A549 (cell line): ENCODE data around the gene ASB2.

Experiments used
- BHLHE40 ChIP-seq: IDR thresholded peaks from 2 replicates; pipeline ENCODE4 v1.6.1; 2012; ENCODE audit warnings: low read depth, low read length, inconsistent platforms
- CEBPB ChIP-seq, 2 experiments: fragments of >200 bp in 1 of 2; sonication (Bioruptor Twin) in 1 of 2; formaldehyde crosslinking in 1 of 2; IDR thresholded peaks; 2 replicates each; pipeline ENCODE4 v1.6.1; 2012 to 2016
- CTCF ChIP-seq: fragments of >200 bp; sonication (Bioruptor Twin); formaldehyde crosslinking; IDR thresholded peaks from 3 replicates; pipeline ENCODE4 v1.5.1; 2016
- EP300 ChIP-seq, 2 experiments: fragments of >200 bp; sonication (Bioruptor Twin); formaldehyde crosslinking; IDR thresholded peaks; 2 replicates in 1 of 2; 3 replicates in 1 of 2; pipeline ENCODE4 v1.6.1; 2016 to 2017
- ESRRA ChIP-seq: fragments of 150-350 bp; IDR thresholded peaks from 2 replicates; pipeline ENCODE4 v1.6.1; 2014; ENCODE audit warnings: mild to moderate bottlenecking, low read length, borderline replicate concordance
- GATA3 ChIP-seq: IDR thresholded peaks from 2 replicates; pipeline ENCODE4 v1.6.1; 2012; ENCODE audit warnings: borderline replicate concordance
- HOXA7 ChIP-seq: fragments of 250-450 bp; sonication (Bioruptor Pico); IDR thresholded peaks from 2 replicates; pipeline ENCODE4 v1.5.0; 2020; ENCODE audit warnings: mild to moderate bottlenecking, moderate library complexity
- JUNB ChIP-seq: fragments of >200 bp; sonication (Bioruptor Twin); formaldehyde crosslinking; IDR thresholded peaks from 2 replicates; pipeline ENCODE4 v1.6.1; 2016
- KDM1A ChIP-seq: fragments of 200-600 bp; sonication (generic); IDR thresholded peaks from 2 replicates; pipeline ENCODE4 v1.6.1; 2016; ENCODE audit warnings: low read depth, mild to moderate bottlenecking
- SREBF2 ChIP-seq: fragments of 450-650 bp; IDR thresholded peaks from 2 replicates; pipeline ENCODE4 v1.6.1; 2014; ENCODE audit warnings: mild to moderate bottlenecking, moderate library complexity
- ZC3H11A ChIP-seq: fragments of 450-650 bp; IDR thresholded peaks from 2 replicates; pipeline ENCODE4 v1.6.1; 2014; ENCODE audit warnings: antibody characterized with exemption, mild to moderate bottlenecking
- ZFP36 ChIP-seq: fragments of 450-650 bp; IDR thresholded peaks from 2 replicates; pipeline ENCODE4 v1.6.1; 2014; ENCODE audit warnings: borderline replicate concordance; ENCODE audit not compliant: partially characterized antibody

- TF ChIP-seq ESRRA = no peak
- TF ChIP-seq CEBPB (IDR thresholded peaks at IDR 0.05) = no peak
- TF ChIP-seq CTCF = no peak
- TF ChIP-seq HOXA7 (CRISPR knock-in tag) = no peak
- TF ChIP-seq ZFP36 = no peak
- no peak for TF ChIP-seq EP300 (IDR thresholded peaks at IDR 0.05)
- TF ChIP-seq BHLHE40 = no peak
- no peak for TF ChIP-seq KDM1A
- no peak for TF ChIP-seq SREBF2
- no peak for TF ChIP-seq ZC3H11A
- TF ChIP-seq GATA3 = no peak
- no peak for TF ChIP-seq JUNB
Measured at GRCh38 chr14:93916498-93916897, 59.9 kb downstream of the ASB2 start.
